ENCODE data around the gene GPBP1L1. TPM values are rescaled to one million over a fixed set of nuclear protein-coding genes. Genes with fewer than 3 reads are reported as not detected.
"Not testable (repeated sequence)": the region's sequence is repeated elsewhere in the genome, so short reads cannot be mapped to it uniquely, and the experiment has no call there.

The GPBP1L1 gene
- total RNA-seq, 4 donors from 2014 or later: 121 to 219 (median 131) TPM

DNA sequence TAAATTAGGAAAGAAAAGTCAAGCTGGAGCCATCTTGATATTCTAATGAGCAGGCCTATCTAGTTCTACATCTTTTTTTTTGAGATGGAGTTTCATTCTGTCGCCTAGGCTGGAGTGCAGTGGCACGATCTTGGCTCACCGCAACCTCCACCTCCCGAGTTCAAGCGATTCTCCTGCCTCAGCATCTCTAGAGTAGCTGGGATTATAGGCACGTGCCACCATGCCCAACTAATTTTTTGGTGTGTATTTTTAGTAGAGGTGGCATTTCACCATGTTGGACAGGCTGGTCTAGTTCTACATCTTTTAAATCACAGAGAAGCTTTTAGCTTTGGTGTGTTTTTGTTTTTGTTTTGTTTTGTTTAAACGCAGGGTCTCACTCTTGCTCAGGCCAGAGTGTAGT lies 8.5 kb upstream of the GPBP1L1 start:
- no peak for TF ChIP-seq POLR2A (IDR thresholded peaks at IDR 0.05)
- TF ChIP-seq POLR2AphosphoS5 (IDR thresholded peaks at IDR 0.05): no peak
- TF ChIP-seq EP300 (IDR thresholded peaks at IDR 0.05): no peak
- TF ChIP-seq, protein P1, sequence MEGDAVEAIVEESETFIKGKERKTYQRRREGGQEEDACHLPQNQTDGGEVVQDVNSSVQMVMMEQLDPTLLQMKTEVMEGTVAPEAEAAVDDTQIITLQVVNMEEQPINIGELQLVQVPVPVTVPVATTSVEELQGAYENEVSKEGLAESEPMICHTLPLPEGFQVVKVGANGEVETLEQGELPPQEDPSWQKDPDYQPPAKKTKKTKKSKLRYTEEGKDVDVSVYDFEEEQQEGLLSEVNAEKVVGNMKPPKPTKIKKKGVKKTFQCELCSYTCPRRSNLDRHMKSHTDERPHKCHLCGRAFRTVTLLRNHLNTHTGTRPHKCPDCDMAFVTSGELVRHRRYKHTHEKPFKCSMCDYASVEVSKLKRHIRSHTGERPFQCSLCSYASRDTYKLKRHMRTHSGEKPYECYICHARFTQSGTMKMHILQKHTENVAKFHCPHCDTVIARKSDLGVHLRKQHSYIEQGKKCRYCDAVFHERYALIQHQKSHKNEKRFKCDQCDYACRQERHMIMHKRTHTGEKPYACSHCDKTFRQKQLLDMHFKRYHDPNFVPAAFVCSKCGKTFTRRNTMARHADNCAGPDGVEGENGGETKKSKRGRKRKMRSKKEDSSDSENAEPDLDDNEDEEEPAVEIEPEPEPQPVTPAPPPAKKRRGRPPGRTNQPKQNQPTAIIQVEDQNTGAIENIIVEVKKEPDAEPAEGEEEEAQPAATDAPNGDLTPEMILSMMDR (IDR thresholded peaks at IDR 0.05): no peak
- DNase-seq (ENCODE audit: low spot score in 2 of 2): no peak
- no peak overlapping the region for H3K27ac ChIP-seq
- H3K27me3 ChIP-seq: no peaks in the 10 kb centered on the region
- H3K36me3 ChIP-seq: peaks cover 62% of the 10 kb centered on the region
- H3K4me3 ChIP-seq: no peak overlapping the region
- WGBS: 84% methylated on average over 7 of the region's 7 CpGs
- no peaks in the 10 kb centered on the region for H3K9me3 ChIP-seq
- H3K4me1 ChIP-seq: no peaks in the 10 kb centered on the region

DNA sequence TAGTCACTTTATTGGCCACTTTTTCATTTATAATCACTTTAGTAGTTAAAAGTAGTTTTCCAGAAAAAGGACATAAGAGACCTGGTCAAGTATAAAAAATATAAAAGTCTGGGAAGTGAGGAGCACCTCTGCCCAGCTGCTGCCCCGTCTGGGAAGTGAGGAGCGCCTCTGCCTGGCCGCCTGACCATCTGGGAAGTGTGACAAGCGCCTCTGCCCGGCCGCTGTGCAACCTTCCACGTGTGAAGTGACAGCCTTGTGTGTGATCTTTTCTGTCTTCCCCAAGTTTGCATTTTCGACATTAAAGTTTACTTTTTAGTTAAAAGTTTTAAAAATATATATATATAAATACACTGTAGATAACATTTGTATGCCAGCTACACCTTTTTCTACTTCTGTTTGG lies 7.5 kb upstream of the GPBP1L1 start:
- not testable (repeated sequence) for H3K4me3 ChIP-seq; H3K4me1 ChIP-seq; H3K9me3 ChIP-seq; H3K27ac ChIP-seq; DNase-seq (ENCODE audit: low spot score in 2 of 2); H3K27me3 ChIP-seq
- WGBS: 80% methylated on average over 8 of the region's 8 CpGs
- H3K36me3 ChIP-seq: peaks cover 57% of the 10 kb centered on the region

DNA sequence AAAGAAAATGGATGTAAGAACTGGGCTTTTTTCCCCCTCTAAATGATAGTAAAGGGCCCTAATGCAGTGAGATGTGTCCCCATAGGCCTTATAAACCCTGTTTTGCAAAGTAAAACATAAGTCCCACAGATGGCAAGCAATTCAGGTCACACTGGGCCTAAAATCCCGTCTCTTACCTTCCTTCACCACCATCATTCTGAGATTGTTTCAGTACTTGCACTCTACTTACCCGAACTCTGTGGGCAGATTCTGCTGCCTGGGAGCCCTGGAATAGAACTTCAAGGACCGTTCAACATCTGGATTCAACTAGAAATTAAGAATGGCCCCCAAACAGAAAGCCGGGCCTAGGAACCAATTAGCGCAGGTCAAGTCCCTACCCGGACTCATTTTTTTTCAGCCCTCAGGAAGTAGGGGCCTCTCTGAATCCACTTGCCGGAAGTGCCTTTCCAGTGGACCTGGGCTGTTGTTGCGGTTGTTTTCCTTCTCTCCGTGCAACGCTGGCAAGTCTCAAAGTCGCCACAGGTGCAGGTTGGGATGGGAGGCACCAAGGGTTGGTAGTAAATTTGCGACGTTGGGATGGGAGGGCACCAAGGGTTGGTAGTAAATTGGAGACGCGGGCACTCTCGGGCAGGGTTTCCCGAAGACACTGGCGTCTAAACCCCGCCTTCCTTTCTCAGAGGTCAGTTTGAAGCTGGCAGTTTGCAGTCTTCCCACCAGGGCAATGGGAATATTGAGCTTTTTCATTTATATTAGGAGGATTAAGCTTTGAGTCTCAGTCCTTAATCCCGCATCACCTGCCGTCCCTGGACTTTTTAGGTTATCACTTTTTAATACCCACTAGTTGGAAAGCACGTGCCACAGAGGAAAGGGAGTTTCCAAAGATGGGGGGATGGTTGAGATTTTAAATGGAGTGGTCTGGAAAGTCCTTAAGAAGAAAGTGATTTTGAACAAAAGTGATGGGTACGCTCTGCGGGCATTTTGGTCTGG lies 1.7 kb upstream of the GPBP1L1 start, which contains the start of gene TMEM69:
Gene TMEM69, plus strand, starts transcription at position 428 of the 987 bp plus-strand sequence. CDS start 2,888 bp downstream, outside the sequence.
- H3K36me3 ChIP-seq: peaks cover 11% of the 10 kb centered on the region
- no peak for TF ChIP-seq EP300 (IDR thresholded peaks at IDR 0.05)
- TF ChIP-seq, protein P1 (IDR thresholded peaks at IDR 0.05): peak; percentile 32 to 34
- TF ChIP-seq POLR2A (IDR thresholded peaks at IDR 0.05): no peak
- peak in 2 of 3 donors; percentile 45 to 69 for TF ChIP-seq POLR2AphosphoS5 (IDR thresholded peaks at IDR 0.05)
- no peaks in the 10 kb centered on the region for H3K9me3 ChIP-seq
- peak; percentile 82 to 88 for DNase-seq (ENCODE audit: low spot score in 2 of 2)
- H3K27me3 ChIP-seq: no peaks in the 10 kb centered on the region
- peaks cover 41% of the 10 kb centered on the region for H3K4me1 ChIP-seq
- H3K27ac ChIP-seq: peak within 1 kb of the TSS; percentile 98
- H3K4me3 ChIP-seq: peak within 1 kb of the TSS; percentile 91
- 1% methylated on average over 24 of the region's 24 CpGs for WGBS

DNA sequence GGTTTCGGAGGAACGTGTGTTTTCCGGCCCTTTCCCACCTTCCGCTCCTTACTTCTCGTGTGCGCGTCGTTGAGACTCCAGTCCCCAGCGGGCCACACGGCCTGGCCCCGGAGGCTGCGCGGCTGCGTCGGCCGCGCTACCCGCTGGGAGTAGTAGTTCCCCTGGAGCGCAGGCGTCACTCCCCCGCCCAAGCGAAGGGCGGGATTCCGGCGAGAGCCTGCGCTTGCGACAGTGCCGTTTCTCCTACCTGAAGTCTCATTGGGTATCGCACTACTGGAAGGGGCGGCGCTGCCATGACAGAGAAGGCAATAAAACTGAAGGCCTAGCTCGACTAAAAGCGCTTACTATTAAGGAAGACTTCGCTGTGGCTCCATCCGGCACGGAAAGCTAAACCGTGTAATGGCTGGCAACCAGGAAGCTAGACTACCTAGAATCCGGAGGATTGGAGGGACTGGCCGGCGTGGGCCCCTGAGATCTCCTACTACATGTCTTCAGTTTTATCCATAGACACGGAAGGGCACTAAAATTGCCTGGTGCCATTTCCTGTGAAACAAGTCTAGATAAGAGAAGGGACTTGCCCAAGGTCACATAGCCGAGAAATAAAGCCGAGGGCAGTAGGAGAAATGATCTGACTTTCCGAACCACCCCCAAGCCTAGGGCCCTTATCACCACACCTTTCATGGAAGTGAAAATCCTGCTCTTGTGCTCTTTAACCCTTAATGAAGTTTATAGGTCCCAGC lies 851 bp upstream of the GPBP1L1 start:
- 1% methylated on average over 16 of the region's 44 CpGs for WGBS
- Histone ChIP-seq H3K4me3 (peak overlapping the region; percentile 91), H3K27me3 (no peaks in the 10 kb centered on the region), H3K4me1 (peaks cover 48% of the 10 kb centered on the region), H3K36me3 (peaks cover 3% of the 10 kb centered on the region), H3K27ac (peak overlapping the region; percentile 98), H3K9me3 (no peaks in the 10 kb centered on the region)
- TF ChIP-seq POLR2A (IDR thresholded peaks at IDR 0.05): peak; percentile 88 to 98
- TF ChIP-seq, protein P1 (IDR thresholded peaks at IDR 0.05): no peak
- TF ChIP-seq POLR2AphosphoS5 (IDR thresholded peaks at IDR 0.05): peak; percentile 80 to 95 (median 94)
- DNase-seq (ENCODE audit: low spot score in 2 of 2): peak; percentile 98 to 99

DNA sequence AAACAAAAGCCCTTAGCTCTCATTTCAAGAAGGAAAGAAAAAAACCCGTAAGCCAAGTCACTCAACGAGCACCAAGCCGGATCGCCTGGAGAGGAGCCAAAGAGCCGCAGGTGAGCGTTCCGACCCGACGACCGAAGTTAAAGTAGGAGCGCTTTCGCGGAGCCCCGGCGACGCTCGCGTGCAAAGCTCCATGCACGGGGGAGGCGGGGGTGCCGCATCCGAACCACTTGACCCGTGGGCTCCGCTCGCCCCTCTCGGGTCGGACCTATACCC lies 382 bp downstream of the GPBP1L1 start:
- Histone ChIP-seq H3K36me3 (no peaks in the 10 kb centered on the region), H3K4me3 (peak overlapping the region; percentile 91), H3K9me3 (no peaks in the 10 kb centered on the region), H3K27me3 (no peaks in the 10 kb centered on the region), H3K4me1 (peaks cover 59% of the 10 kb centered on the region), H3K27ac (peak overlapping the region; percentile 98)
- under 1% methylated on average over 27 of the region's 27 CpGs for WGBS
- DNase-seq (ENCODE audit: low spot score in 2 of 2): peak; percentile 85
- TF ChIP-seq, protein P1 (IDR thresholded peaks at IDR 0.05): no peak
- TF ChIP-seq POLR2A (IDR thresholded peaks at IDR 0.05): no peak
- TF ChIP-seq POLR2AphosphoS5 (IDR thresholded peaks at IDR 0.05): no peak
